Activated gamma-delta T cell treated with anti-CD3 and anti-CD28 coated beads, Interleukin-2, amount 50 U/mL, for 16 hours (primary cell): ENCODE data around the gene TBL1X.
"Not testable (repeated sequence)": the region's sequence is repeated elsewhere in the genome, so short reads cannot be mapped to it uniquely, and the experiment has no call there.

Experiments used
- DNase-seq: peaks from one replicate; pipeline ENCODE4 v3.0.0-alpha.2; 2020; ENCODE audit warnings: low read depth

Gene TBL1X

GRCh38 chrX:9459186-9459748 is 5.6 kb upstream of the TBL1X start:
- DNase-seq, result no peak

- no peak for DNase-seq
These were observed 3.8 kb upstream of the TBL1X start for GRCh38 chrX:9461087-9461486.

GRCh38 chrX:9462456-9462855 is 2.4 kb upstream of the TBL1X start:
- DNase-seq, result no peak

DNA sequence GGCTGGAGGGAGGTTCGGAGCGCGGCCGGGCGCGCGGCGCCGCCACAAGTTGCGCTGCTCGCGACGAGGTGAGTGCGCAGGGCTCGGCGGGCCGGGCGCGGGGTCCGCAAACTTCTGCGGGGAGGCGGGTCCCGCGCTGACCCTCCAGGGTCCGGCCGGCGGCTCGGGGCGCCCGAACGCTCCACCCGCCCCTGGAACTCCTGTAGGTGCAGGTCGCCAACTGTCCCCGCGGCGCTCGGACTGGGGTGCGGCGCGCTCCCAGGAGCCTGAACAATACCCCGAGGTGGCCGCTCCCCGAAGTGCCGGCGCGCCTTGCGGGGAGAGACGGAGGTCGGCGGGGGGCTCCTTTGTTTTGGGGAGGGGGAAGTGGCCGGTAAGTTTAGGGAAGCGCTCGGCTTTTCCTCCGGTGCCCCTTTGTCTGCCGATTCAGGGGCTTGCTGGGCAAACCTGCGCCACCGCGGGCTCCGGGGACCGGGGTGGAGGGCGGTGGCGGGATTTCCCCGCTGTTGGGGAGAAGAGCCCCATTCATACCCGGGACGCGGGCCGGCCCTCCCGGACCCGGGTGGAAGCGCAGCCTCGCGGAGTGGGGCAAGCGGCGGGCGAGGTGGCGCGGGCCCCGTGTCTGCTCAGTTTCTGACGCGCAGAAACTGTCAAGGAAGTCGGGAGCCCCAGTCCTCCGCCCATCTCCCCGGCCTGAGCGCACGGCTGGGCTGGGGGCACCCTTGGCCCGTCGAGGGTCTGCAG is 694 bp downstream of the TBL1X start:
- DNase-seq, result peak; percentile 20

GRCh38 chrX:9466124-9466495 is 1.3 kb downstream of the TBL1X start:
- DNase-seq, result no peak

GRCh38 chrX:9466736-9467135 is 1.9 kb downstream of the TBL1X start:
- no peak for DNase-seq

GRCh38 chrX:9467146-9467545 is 2.3 kb downstream of the TBL1X start:
- DNase-seq, result no peak

- DNase-seq, result no peak
These were observed 2.9 kb downstream of the TBL1X start for GRCh38 chrX:9467751-9468150.

DNA sequence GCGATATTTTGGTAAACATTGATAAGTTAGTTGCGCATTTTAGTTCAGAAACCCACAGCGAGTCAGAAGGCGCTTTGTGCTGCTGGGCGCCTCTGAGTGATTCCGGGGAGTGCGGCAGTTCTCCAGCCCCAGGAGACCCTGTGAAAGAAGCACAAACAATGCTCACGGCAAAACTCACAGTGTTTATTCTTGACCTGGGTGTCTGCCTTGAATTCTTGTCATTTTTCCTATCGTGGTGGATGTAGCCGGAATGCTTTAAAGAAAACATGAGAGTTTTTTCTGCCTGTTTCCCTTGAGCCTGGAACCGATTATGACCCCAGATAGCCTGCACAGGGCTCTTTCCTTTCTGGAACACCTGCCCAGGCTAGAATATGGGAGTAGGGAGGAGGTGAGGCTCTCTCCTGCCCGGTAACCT is 6.7 kb downstream of the TBL1X start:
- DNase-seq, result no peak

DNA sequence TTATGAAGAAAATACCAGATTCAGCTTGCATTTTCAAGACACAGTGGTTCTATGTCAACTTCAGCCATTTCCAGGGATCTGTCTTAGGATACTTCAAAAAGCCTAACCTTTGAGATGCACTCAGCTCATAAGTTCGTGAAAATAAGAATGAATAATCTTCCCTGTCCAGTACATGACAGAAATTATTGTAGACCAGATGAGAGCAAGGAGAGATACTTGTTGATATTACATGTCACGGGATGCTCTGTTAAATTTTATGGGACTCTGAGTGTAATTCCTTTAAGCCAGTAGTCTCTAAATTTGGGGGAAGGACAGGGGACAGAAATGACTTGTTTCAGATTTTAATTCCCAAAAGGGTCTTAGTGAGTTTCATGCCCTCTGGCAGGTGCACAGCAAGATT is 8.8 kb downstream of the TBL1X start:
- no peak for DNase-seq

DNA sequence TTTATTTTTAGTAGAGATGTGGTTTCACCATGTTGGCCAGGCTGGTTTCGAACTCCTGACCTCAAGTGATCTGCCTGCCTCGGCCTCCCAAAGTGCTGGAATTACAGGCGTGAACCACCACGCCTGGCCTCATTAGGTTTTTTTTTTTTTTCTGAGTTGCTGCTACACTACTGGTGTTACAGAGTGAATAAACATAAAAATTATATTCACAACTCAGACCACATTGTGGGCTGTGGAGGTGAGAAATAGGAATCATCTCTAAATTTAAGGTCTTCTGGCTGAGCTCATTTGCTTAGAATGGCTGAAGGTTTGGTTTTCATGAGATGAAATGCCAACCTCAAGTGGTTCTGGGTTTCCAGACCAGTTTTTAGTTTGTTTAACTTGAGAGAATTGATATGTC is 10.6 kb downstream of the TBL1X start:
- not testable (repeated sequence) for DNase-seq

DNA sequence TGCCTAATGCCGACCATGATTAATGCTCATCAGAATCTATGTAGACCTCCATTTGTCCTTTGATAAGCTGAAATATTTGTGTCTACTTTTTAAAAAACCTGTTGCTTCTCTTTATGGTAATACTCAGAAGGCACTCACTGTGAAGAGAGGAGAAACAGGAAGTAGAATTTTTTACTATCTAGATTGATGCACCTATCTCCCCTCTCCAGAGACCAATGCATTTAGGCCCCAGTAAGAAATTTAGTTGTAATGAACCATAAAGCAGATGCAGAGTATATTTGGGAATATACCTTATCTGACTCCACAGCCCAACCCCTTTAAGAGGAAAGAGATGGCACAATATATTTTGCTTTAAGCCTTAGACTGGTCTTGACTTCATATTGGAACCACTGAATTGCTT is 11.1 kb downstream of the TBL1X start:
- no peak for DNase-seq

DNA sequence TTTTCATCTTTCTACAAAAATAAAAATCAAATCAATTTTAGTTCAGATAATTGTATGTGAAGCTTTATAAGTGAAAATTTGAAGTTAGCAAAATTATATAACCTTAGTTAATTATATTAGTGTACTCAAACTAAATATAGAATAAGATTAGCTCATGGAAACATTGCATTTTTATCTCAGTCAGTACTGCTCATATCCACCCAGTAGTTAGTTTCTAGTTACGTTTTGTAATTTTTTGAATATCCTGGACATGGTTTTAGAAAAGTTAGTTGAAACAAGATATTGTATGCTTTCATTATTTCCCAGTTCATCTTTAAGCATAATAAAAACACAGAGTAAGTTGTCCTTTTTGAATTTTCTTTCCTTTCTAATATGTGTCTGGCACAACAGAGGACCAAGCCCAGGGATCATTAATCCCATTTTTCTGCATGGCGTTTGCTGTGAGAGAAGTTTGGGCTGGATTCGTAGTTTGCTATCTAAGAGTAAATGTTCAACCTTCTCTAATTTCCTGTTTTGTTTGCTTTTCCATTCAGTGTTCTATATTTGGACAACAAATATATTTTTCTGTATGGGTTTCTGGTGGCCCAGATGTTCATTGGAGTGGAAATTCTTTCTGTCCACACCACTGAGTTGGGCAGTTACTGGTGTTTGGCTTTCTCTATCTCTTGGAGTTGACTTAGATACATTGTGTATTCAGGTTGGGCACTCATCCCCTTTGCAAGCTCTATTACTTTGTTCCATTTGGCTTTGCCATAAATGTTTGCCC is 12.1 kb downstream of the TBL1X start:
- DNase-seq, result no peak

GRCh38 chrX:9482408-9482807 is 17.6 kb downstream of the TBL1X start:
- no peak for DNase-seq

DNA sequence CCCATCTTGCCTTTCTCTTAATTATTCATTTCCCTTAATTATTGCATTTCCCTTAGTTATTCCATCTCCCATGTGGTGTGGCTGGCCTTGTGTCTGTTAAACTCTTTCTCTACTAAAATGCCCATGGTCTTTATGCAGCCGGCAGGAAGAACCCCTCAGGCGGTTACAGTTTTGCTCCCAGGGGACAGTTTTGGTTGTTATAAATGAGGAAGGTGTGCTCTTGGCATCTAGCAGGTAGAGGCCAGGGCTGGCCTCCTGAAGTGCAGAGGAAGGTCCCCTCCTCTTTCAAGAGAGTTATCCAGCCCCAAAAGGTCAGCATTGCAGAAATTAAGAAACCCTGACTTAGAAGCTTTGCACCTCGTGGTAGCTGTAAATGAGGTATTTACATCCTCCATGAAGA is 18.0 kb downstream of the TBL1X start:
- no peak for DNase-seq

GRCh38 chrX:9483376-9483775 is 18.5 kb downstream of the TBL1X start:
- no peak for DNase-seq

GRCh38 chrX:9486786-9487387 is 22.0 kb downstream of the TBL1X start:
- DNase-seq, result no peak

GRCh38 chrX:9488586-9488985 is 23.7 kb downstream of the TBL1X start:
- no peak for DNase-seq

DNA sequence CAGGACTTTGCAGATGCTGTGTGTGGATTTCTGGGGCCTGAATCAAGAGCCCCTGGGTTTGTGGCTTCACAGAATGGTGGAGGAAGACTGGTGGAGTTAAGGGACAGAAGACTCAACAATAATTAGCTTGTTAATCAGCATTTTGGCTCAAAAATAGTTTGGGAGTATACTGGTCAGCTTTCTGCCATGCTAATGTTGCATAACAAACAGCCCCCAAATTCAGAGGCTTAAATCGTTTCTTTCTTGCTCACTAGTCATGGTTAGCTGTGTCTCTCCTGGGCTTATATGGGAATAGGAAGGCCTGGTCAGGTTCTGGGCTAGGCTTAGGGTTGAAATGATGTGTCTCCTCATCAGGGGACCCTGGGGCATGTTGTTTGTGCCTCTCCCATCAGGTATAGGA is 24.4 kb downstream of the TBL1X start:
- DNase-seq, result no peak

GRCh38 chrX:9492901-9493300 is 28.0 kb downstream of the TBL1X start:
- no peak for DNase-seq

DNA sequence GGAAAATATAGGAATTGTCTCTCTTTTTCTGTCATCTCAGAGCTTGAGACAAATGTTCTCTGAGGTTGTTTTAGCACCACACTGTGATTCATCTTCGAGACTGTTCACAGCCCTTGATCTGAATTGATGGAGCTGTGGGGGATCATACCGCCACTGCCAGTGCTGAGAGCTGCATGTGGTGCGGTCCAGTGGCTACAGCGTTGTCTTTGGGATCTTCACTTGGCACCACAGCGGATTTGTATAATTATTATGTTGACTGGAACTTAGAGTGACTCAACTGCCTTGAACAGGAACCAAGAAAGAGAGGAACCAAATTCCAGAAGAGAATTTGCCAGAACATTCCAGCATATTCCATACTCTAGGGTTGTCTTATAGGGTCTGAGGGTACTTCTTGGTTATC is 29.1 kb downstream of the TBL1X start:
- DNase-seq, result no peak

DNA sequence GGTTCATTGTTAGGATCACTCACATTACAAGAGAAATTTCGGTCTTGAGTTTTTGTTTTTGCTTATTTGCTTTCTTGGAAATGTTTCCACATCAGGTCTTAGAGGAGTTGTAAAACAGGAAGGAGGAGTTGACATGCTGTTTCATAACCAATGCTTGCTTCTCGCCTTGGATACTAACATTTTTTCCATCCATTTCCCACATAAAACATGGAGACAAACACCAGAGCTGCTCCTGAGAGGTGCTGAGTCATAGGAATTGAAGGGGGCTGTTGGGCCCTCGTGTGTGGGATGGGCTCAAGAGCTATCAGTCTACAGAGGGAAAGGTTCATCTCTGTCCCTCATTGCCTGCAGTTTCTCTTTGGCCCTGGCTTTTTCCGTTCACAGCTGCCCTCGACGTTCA is 29.9 kb downstream of the TBL1X start:
- DNase-seq, result no peak

- DNase-seq, result no peak
These were observed 30.6 kb downstream of the TBL1X start for GRCh38 chrX:9495496-9495895.
